HFF-Myc (cell line): Measurements from ENCODE around the gene TRAM2.

ENCODE experiments used
- DNase-seq: peaks from one replicate; pipeline ENCODE4 v3.0.0-alpha.2; 2011; ENCODE audit warnings: low read depth; ENCODE audit errors: extremely low read depth
- H3K4me3 ChIP-seq: replicated peaks from 2 replicates; pipeline ENCODE4 v1.5.1; 2011; ENCODE audit warnings: low read depth, mild to moderate bottlenecking, control low read depth, low read length
- TF ChIP-seq, protein P1 (sequence below): IDR thresholded peaks from 2 replicates; pipeline ENCODE4 v1.5.1; 2012; ENCODE audit warnings: mild to moderate bottlenecking, low read depth, low read length, control low read depth; ENCODE audit errors: missing control alignments

TRAM2 gene

DNA sequence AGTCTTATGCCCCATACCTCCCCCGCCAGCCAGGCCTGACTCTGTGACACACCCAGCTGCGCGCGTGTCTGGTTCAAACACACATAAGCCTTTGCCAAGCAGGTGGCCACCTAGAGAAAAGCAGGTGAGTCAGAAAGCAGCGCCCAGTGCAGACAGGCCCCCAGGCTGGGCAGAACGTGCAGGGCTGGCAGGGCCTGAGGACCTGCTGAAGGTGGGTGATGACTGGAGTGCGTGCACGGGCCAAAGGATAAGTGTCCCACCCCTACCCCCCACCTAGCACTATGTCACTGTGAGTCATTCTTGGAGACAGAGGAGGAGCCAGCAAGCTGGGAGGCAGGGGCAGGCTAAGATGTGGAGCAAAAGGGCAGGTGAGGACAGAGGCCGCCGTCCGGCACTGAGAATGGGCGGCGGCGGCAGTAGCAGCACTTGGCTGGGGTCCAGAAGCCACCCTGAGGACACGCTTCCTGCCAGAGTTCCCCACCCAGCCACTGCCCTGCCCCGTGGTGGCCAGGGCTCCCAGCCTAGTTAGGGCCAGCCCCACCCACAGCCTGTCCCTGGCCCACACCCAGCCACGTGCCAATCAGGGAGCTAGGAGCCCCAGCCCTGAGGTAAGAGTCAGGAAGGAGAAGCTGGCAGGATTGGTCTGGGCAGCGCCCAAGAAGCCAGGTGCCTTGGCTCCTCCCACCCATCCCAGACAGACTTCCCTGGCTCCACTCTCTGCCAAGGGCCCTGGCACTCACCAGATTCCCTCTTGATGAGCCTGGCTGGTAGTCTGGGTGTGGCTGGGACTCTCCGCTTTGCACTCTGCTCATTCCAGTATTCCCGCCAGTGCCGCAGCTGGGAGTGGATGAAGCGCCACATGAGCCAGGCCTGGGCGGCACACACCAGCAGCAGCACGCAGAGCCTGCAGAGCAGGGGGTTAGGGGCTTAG, 72.7 kb downstream of the TRAM2 start:
- TF ChIP-seq, protein P1, sequence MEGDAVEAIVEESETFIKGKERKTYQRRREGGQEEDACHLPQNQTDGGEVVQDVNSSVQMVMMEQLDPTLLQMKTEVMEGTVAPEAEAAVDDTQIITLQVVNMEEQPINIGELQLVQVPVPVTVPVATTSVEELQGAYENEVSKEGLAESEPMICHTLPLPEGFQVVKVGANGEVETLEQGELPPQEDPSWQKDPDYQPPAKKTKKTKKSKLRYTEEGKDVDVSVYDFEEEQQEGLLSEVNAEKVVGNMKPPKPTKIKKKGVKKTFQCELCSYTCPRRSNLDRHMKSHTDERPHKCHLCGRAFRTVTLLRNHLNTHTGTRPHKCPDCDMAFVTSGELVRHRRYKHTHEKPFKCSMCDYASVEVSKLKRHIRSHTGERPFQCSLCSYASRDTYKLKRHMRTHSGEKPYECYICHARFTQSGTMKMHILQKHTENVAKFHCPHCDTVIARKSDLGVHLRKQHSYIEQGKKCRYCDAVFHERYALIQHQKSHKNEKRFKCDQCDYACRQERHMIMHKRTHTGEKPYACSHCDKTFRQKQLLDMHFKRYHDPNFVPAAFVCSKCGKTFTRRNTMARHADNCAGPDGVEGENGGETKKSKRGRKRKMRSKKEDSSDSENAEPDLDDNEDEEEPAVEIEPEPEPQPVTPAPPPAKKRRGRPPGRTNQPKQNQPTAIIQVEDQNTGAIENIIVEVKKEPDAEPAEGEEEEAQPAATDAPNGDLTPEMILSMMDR = no peak
- no peak for DNase-seq
- H3K4me3 ChIP-seq = no peak overlapping the region

DNA sequence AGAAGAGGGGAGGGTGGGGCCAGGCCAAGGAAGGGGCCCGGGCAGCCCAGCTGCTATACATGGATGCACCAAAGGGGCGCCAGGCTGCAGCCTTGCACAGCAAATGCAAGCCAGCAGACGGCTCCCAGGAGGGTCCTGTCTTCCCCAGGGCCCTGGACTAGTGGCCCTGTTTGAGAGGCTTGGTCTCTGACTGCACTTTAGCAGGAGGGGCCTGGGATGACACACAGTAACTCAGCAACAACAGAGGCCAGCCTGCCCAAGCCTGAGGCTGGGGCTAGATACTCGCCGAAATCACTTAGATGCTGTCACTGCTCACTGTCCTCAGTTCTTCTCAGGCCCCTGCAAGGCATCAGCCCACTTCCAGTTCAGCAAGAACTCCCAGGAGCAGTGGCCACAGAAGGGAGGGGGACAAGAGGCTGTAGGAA, 73.5 kb downstream of the TRAM2 start:
- DNase-seq = no peak
- TF ChIP-seq, protein P1 = no peak
- H3K4me3 ChIP-seq = no peak overlapping the region

DNA sequence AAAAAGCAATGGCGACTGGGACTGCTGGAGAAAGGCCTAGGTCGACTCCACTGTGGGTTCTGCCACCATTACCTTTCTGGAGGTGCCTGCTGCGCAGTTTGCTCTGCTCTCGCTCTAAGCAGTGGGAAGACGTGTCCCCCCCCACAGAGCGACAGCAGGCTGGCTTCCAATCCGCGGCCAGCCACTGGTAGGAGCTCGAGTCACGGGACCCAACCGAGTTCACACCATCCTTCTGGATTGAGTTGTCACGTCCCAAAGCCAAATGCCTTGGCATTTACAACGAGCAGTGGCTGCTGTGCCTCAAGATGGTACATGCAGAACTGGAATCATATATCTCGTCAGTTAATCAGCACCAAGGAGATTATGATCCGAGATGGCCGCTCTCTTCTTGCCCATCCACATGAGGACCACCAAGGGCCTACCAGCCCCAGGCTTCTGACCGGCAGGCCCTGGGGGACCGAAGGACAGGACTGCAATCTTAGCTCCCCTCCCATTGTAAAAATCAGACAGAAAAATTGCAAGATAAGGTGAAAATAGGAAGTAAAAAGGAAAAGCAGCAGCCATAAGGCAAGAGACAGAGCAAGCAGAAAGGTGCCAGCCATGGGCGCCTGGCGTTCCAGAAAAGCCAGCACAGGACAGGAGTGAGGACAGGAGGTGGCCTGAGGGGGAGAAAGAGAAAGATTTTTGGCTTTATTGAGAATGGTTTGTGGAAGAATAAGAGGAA, 74.4 kb downstream of the TRAM2 start:
- TF ChIP-seq, protein P1 = no peak
- no peak for DNase-seq
- no peak overlapping the region for H3K4me3 ChIP-seq

DNA sequence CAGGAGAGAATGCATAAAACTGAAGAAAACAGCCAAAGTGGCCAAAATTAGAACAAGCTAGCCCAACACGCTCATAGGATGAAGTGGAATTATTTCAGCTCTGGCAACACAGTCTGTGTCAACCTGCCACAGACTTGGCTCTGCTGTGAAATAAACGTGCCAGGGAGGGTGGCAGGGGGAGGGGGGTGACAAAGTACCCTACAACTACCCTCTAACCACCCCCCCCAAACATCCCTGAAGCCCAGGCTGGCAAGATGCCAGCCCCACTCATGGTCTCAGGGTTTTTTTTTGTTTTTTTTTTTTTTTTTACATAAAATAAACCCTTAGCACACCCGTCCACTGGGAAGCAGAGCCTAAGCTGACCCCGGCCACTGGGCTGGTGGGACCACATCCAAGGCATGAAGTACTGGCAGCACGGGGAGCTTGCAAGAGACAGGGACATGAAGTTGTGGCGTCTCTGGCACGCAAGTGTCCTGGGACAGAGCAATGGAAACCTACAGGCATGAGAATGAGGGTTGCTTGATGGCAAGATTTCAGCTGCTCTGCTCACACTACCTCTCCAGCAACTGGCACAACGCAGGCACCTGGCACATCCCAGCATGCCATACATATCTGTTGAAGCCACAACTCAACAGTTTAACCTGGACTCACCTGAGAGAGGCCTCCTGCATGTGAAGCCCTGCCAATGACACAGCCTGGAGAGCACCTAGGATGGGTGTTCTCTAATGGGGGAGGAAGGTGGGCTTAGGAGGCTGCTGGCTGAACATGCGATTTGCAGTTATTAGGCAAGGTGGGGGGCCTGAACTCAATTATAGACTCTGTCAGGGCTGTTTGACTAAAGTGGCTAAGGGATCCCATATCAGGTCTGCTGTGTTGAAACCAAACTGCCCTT, 76.4 kb downstream of the TRAM2 start:
- TF ChIP-seq, protein P1 = no peak
- DNase-seq = no peak
- H3K4me3 ChIP-seq = no peak overlapping the region

DNA sequence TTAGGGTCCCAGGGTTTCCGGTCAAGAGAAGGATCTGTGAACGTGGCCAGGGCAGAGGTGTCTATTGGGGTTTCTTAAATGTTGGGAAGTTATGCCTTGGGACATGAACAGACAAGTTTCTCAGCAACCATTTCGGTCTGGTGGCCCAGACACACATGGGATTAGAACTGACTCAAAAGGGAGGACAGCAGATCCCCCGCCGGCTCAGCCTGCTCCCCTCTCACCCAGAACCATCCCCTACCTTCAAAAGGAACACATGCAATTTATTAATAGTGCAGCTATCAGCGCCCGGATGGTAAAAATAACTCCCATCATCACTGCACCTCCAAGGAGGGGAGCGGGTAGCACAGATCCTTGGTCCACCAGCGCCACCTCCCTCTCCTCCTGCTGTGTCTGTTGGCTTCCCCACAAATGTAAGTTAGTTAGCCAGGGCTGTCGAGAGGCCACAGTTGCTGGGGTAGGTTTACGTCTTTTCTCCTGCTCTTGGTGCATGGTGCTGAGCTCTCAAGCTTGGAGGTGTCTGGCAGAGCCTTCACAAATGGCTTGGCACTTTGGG, 77.1 kb downstream of the TRAM2 start:
- no peak for DNase-seq
- TF ChIP-seq, protein P1 = no peak
- H3K4me3 ChIP-seq = no peak overlapping the region

DNA sequence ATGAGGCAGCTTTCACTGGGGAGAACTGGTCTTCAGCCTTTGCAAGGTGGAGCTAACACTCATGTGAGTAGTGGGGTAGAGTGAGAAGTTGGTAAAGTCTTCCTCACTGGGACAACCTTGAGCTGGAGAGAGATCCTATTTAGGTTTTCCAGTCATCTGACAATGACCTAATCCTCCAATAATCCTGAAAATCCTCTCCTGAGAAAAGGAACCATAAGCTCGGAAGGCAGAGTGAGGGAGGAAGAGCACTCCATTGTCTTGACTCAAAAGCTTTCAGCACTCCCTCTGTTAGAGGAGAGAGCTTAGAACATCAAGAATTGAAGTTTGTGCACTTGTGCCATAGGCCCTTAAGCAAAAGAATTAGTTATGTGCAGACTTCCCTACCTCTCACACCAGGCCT, 77.8 kb downstream of the TRAM2 start:
- TF ChIP-seq, protein P1 = no peak
- H3K4me3 ChIP-seq = no peak overlapping the region
- no peak for DNase-seq
